GM20431 (cell line): Measurements from ENCODE around the gene RPS28.
"Not testable (repeated sequence)": the region's sequence is repeated elsewhere in the genome, so short reads cannot be mapped to it uniquely, and the experiment has no call there.

Experiments used
- in situ Hi-C: fragments of 300-500 bp; cut with MseI, MboI; formaldehyde crosslinking; loops from one replicate; pipeline ENCODE4 v1.15.0; 2020; ENCODE audit warnings: low sequenced_read_pairs; ENCODE audit not compliant: unreplicated experiment

Gene RPS28

DNA sequence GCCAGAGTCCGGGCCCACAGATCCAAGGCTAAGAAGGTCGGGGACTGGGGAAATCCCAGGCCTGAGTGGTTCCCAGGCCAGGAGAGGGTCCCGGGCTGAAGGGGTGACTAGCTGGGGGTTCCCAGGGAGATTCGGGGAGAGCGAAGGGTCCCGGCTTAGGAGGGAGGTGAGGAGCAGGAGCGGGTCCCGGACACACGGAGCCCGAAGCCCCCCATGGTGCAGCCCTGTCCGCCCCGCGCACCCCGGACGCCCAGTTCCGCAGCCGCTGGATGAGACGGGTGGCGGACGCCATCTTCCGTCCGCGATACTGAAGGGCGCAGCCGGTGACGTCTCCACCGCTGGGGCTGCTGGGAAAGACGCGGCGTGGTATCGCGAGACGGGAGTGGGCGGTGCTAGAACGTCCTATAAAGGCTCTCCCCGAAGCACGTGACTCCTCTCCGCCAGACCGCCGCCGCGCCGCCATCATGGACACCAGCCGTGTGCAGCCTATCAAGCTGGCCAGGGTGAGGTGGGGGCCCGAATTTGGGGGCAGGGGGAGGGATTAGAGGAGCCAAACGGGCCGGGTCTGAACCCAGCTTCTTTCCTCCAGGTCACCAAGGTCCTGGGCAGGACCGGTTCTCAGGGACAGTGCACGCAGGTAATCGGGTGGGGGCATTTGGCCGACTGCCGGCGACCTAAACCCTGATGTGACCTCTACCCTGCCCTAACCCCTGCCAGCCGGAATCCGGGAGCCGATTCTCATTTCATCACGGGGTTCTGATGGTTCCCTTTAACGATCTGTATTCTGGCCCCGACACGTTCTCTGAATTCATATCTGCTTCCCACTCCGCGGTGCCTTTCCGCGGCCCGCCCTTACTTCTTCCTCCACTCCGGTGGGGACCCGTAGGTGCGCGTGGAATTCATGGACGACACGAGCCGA is at the start of gene RPS28, which contains the start of gene NDUFA7:
Gene RPS28, plus strand, starts transcription at position 430 of the 919 bp plus-strand sequence. Its CDS starts 35 bp downstream, at position 465.
Gene NDUFA7, minus strand, starts transcription at position 309 of the 919 bp plus-strand sequence. Its CDS starts 17 bp downstream, at position 292.
- in situ Hi-C loops, result no loop called here

DNA sequence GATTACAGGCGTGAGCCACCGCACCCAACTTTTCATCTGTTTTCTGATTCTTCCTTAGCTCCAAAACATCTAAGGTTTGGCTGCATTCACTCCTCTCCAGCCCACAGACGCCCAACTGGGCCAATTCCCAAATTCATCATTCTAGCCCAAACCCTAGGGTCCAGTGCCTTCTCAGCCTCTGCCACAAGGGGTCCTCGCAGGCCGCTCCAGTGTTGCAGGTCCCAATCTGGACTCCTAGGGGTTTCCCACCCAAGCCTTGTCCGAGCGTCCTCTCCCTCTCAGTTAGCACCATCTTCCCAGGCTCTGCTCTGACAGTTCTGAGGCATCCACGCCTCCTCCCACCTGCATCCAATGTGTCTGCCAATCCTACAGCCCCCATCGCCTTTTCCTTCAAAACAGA is 44.8 kb upstream of the RPS28 start:
- in situ Hi-C loops, result not testable (repeated sequence)

- in situ Hi-C loops, result not testable (repeated sequence)
Observed at GRCh38 chr19:8291337-8291736, 30.0 kb upstream of the RPS28 start.

- in situ Hi-C loops, result no loop called here
Observed at GRCh38 chr19:8302357-8302691, 19.0 kb upstream of the RPS28 start.

GRCh38 chr19:8302734-8303133 is 18.6 kb upstream of the RPS28 start:
- in situ Hi-C loops, result no loop called here

GRCh38 chr19:8304841-8305621 is 16.3 kb upstream of the RPS28 start:
- in situ Hi-C loops, result no loop called here

- in situ Hi-C loops, result no loop called here
Observed at GRCh38 chr19:8305798-8306197, 15.5 kb upstream of the RPS28 start.

DNA sequence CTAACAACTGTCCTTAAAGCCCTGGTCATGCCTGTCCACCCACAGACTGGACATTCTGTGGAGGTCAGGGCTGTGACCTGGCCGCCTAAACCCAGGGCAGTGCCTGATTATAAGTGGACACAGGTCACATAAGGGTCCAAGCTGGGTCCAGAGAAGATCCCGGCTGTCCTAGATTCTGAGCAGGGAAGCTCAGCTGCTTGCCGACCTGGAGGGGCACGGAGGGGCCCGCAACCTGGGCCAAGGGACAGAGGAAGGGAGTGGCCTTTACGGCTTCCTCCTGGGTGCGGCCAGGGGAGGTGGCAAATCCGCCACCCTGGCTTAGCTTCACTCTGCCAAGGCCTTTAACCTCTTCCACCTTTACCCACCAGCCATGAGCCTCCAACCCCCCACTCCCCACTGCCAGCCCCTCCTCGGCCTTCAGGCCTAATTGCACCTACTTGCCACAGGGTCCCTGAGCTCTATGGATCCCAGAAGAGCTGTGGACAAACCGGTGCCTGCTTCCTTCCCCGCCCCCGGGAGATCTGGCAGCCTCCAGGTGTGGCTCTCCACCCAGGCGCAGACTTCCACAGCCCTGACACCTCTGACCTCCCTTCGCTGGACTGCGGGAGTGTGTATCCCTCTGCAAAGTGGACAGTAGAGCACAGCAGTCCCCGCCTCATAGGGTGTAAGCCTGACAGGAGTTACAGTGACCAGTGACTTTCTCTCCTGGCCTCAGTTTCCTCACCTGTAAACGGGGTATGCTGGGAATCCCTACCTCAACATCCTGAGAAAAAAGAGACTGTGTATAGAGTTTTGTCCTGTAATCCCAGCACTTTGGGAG is 14.9 kb upstream of the RPS28 start:
- in situ Hi-C loops, result no loop called here

- in situ Hi-C loops, result no loop called here
Observed at GRCh38 chr19:8307400-8307964, 13.8 kb upstream of the RPS28 start.

GRCh38 chr19:8307965-8308866 is 13.1 kb upstream of the RPS28 start, which contains the start of gene CD320:
TSS of gene CD320 (minus strand) at chr19:8308358. CDS start at chr19:8308290, 68 bp downstream.
- in situ Hi-C loops, result no loop called here

- in situ Hi-C loops, result no loop called here
Observed at GRCh38 chr19:8308891-8309291, 12.4 kb upstream of the RPS28 start.

GRCh38 chr19:8310342-8311055 is 10.8 kb upstream of the RPS28 start:
- in situ Hi-C loops, result no loop called here

- in situ Hi-C loops, result no loop called here
Observed at GRCh38 chr19:8311461-8312260, 9.6 kb upstream of the RPS28 start.

DNA sequence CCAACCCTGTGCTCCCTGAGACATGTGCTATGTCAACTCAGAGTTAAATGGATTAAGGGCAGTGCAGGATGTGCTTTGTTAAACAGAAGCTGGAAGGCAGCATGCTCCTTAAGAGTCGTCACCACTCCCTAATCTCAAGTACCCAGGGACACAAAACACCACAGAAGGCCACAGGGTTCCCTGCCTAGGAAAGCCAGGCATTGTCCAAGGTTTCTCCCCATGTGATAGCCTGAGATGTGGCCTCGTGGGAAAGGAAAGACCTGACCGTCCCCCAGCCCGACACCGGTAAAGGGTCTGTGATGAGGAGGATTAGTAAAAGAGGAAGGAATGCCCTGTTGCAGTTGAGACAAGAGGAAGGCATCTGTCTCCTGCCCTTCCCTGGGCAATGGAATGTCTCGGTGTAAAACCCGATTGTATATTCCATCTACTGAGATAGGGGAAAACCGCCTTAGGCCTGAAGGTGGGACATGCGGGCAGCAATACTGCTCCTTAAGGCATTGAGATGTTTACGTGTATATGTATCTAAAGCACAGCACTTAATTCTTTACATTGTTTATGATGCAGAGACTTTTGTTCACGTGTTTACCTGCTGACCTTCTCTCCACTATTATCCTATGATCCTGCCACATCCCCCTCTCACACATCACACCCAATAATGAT is 6.2 kb upstream of the RPS28 start:
- in situ Hi-C loops, result not testable (repeated sequence)

DNA sequence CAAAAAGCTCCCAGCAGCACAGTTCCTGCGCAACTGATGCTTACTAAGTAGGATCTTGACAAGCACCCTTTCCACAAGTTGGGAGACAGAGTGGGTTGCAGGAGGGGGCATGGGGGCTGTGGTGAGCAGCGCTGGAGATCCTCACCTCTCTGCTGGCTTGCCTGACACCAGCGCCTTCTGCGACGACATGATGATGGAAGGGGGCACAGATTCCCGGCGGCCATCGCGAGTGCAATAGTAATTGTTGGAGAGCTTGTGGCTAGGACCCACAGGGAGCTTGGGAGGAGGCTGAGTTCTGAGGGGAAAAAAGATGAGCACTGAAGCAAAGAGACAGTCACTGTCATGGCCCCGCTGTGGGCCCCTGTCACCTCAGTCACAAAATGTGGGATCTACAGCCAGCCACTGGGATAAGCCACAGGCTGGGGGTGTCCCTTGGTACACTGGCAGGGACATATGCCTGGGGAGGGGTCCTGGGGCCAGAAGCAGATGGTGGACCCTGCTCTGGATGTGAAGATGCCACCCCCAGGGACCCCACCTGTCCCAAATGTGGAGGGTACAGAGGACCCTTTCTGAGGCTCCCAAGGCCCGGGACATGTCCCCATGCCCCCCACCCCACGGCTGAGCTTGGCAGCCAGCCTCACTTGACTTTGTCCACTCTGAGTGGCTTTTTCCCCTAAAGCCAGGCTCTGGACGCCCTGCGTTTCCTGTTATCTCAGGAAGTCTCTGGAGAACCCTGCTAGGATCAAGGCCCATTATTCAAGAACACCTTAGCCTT is 4.8 kb upstream of the RPS28 start:
- in situ Hi-C loops, result no loop called here

DNA sequence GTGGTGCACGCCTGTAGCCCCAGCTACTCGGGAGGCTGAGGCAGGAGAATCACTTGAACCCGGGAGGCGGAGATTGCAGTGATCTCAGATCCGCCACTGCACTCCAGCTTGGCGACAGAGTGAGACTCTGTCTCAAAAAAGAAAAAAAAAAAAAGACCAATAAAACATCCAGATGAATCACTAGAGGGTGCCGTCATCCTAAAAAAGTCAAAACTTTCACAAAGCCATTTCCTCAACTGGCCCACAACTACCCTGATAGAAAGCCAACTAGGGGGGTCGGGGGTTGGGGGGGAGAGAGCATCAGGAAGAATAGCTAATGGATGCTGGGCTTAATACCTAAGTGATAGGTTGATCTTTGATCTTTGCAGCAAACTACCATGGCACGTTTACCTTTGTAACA is 2.5 kb upstream of the RPS28 start:
- in situ Hi-C loops, result not testable (repeated sequence)
